Fibroblast of villous mesenchyme (primary cell): ENCODE data around the gene FUT8. TPM values are rescaled to one million over a fixed set of nuclear protein-coding genes. Genes with fewer than 3 reads are reported as not detected.

Source experiments
- DNase-seq: peaks from one replicate; pipeline ENCODE4 v3.0.0-alpha.2; 2010; ENCODE audit warnings: low read depth
- H3K4me3 ChIP-seq: 2 replicates; pipeline ENCODE4 v1.5.1; 2011; ENCODE audit warnings: low read depth, mild to moderate bottlenecking, low read length
- CTCF ChIP-seq: IDR thresholded peaks from 2 replicates; pipeline ENCODE4 v1.5.1; 2012; ENCODE audit warnings: low read depth, mild to moderate bottlenecking, low read length; ENCODE audit not compliant: insufficient read depth
- total RNA-seq: library from RNA; depleted of rRNA; stranded (reverse); fragments of >200 nt; gene quantifications from 2 replicates; pipeline ENCODE4 v1.2.3, GENCODE V29; 2012

FUT8 gene
- total RNA-seq, 1 donor: 120 TPM

- DNase-seq: peak; percentile 47
- H3K4me3 ChIP-seq: no peak overlapping the region
- no peak for TF ChIP-seq CTCF
Measured at GRCh38 chr14:65403231-65403630, 9.3 kb upstream of the FUT8 start.

- no peak for DNase-seq
- H3K4me3 ChIP-seq: no peak overlapping the region
- no peak for TF ChIP-seq CTCF
Measured at GRCh38 chr14:65408113-65408512, 4.4 kb upstream of the FUT8 start.

GRCh38 chr14:65410640-65411039 lies 1.9 kb upstream of the FUT8 start:
- H3K4me3 ChIP-seq: no peak overlapping the region
- DNase-seq: no peak
- TF ChIP-seq CTCF: no peak

- no peak for TF ChIP-seq CTCF
- peak; percentile 94 for DNase-seq
- peak overlapping the region; percentile 73 for H3K4me3 ChIP-seq
Measured at GRCh38 chr14:65411656-65412031, 886 bp upstream of the FUT8 start.

GRCh38 chr14:65412856-65413738 lies 567 bp downstream of the FUT8 start:
- peak; percentile 78 for DNase-seq
- no peak for TF ChIP-seq CTCF
- H3K4me3 ChIP-seq: peak overlapping the region; percentile 73

- no peak for TF ChIP-seq CTCF
- DNase-seq: no peak
- H3K4me3 ChIP-seq: peak overlapping the region; percentile 73
Measured at GRCh38 chr14:65413739-65414045, 1.2 kb downstream of the FUT8 start.
